UCSD-AML1 (cell line): ENCODE data around the gene DUSP12.

Source experiments
- DNase-seq: peaks from one replicate; lab custom pipeline; 2025; ENCODE audit not compliant: unreplicated experiment; lab: John Stamatoyannopoulos, UW

DUSP12 gene

DNA sequence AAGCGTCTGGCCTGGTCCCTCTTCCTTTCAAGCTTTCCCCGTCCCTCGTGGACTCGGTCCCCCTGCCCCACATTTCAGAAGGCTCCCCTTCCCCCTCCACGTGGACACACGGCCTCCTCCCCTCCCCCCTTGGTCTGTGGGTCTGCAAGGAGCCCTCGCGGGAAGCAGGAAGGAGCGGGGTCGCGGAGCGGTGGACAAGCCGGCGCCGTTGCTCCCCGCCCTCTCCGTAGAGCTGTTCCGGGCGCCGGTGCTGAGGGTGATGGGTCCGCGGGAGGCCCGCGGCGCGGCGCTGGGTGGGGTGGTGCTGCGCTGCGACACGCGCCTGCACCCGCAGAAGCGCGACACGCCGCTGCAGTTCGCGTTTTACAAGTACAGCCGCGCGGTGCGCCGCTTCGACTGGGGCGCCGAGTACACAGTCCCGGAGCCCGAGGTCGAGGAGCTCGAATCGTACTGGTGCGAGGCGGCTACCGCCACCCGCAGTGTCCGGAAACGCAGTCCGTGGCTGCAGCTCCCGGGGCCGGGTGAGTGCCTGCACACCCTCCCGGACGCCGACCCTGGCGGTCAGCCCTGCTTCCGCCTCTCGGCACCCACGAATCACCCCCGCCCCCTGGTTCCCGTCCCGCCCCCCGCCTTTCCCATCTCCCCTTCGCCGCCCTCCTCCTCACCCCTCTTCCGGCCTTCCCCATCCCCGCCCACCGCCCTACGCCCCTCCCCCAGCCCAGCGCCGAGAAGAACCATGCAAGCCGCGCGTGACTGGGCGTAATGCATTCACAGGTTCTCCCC lies 22.9 kb upstream of the DUSP12 start:
- DNase-seq, result peak; percentile 88

GRCh38 chr1:161727256-161727924 lies 22.2 kb upstream of the DUSP12 start:
- peak; percentile 60 for DNase-seq

DNA sequence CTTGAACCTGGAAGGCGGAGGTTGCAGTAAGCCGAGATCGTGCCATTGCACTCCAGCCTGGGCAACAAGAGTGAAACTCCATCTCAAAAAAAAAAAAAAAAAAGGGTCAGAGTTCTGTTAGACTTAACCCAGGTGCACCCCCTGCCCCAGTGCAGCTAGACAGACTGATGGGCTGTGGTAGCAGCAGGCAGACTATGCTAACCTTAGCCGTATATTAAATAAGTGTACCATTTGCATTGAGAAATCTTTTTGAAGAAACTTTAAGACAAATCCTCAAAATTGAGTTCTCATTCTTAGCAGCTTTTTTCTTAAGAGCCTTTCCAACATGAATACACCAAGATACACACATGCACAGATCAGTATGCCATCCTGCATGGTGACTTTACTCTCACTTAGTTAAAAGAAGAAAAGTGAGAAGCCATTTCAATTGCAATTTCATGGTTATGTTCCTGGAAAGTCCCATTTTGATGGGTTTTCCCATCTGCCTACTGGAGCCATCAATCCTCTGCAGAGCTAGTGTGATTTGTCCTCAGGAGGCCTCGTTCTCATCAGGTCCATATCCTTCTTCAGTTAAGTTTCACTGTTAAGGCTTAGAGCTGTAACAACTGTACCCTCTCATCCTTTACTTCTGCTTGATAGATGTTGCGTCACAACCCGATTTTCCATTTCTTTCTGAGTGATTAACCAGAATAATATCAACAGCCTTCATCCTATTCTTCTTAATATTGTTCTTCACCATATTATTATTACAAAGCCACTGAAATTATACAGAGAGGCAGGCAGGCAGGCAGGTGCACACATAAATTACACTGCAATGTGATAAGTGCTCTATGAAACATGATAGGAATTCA lies 21.0 kb upstream of the DUSP12 start:
- no peak for DNase-seq

- DNase-seq, result no peak
Measured at GRCh38 chr1:161730050-161730564, 19.5 kb upstream of the DUSP12 start.

DNA sequence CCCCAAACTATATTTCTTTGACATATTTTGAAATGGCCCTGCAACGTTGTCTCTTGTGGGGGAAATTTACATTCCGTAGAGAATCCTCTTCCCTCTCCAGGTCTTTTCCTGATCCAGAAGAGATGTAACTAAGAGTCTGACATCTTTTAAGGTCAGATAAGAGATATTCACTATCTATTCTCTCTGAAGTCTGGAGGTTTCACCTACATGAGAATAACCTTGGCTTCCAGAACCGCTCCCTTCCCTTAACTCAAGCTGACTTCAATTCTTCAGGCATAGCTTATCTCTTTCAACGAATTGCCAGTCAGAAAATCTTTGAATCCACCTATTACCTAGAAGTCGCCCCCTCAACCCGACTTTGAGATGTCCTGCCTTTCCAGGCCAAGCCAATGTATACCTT lies 18.3 kb upstream of the DUSP12 start:
- DNase-seq, result no peak

DNA sequence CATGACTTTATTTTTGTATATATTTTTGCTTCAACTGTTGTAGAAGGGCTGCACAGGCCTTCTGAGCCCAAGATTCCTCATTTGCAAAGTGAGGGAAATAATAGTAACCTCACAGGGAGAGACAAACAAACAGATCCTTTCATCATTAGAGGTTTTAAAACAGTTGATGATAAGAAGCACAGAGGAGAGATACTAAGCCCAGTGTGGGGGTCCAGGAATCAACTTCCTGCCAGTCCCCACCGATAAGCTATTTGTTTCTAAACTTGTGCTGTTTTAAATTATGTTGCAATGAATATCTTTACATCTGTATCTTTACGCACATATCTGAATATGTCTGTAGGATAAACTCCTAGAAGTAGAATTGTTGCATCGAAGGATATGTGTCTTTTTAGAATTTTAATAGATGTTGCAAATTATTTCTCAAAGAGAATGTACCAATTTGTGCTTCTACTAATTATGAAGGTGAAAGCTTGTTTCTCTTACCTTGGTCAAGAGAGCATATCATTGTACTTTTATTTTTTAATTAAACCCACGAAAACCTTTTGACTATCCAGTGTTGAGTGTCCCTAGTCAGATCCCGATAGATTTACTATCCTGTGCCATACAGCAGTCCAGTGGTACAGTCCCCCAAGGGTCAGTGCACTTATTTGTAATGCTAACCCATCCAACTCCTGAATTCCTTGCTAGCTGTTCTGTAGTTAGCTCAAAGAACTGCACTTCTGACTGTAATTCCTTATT lies 17.4 kb upstream of the DUSP12 start:
- no peak for DNase-seq

- no peak for DNase-seq
Measured at GRCh38 chr1:161733526-161733925, 16.1 kb upstream of the DUSP12 start.

DNA sequence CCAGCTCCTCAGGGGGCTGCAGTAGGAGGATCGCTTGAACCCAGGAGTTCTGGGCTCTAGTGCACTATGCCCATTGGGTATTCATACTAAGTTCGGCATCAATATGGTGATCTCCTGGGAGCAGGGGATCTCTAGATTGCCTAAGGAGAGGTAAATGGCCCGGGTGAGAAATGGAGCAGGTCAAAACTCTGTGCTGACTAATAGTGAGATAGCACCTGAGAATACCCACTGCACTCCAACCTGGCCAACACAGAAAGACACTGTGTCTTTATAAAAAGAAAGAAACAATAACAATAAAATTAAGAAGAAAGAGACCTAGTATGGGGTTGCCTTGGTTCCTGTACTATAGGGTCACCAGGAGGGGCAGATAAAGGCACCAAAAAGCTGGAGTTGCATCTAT lies 13.7 kb upstream of the DUSP12 start:
- no peak for DNase-seq

- DNase-seq, result no peak
Measured at GRCh38 chr1:161736335-161736969, 13.1 kb upstream of the DUSP12 start.

DNA sequence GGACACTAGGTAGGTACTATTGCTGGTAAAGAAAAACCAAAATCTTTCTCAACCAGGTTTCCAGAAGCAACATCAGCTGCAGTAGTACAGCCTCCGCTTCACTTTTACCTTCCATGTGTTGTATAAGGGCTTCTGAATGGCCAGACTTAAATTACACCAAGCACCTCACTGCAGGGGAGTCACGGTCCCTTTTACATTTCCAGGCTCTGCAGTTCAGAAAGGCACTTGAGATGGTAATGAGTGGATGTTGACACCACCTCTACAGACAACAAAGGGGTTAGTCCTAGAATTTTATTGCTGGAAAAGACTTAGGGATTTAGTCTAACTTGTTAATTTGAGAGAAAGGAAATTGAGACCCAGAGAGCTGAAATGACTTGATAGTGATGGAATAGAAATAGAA lies 12.0 kb upstream of the DUSP12 start:
- no peak for DNase-seq

- DNase-seq, result peak; percentile 83
Measured at GRCh38 chr1:161738627-161739287, 10.8 kb upstream of the DUSP12 start.

- peak; percentile 46 for DNase-seq
Measured at GRCh38 chr1:161739865-161740566, 9.6 kb upstream of the DUSP12 start.

GRCh38 chr1:161740921-161741320 lies 8.7 kb upstream of the DUSP12 start:
- DNase-seq, result no peak

DNA sequence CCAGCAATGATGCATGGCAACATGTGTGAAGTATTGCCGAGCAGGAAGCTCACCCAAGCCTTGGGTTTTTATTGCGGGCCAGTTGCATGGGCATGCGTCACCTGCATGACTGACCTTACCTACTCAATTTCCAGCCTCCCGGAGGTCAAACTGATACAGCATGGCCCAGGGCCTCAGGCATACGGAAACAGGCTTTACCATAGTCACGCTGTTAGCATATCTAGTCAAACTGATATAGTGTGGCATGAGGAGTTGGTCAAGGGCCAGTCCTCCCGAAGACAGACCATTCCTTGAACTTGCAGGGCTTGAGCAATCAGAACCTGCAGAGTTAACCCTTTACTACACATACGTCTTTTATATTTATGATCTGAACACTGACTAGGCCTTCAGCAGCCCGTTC lies 6.4 kb upstream of the DUSP12 start:
- DNase-seq, result no peak

GRCh38 chr1:161747801-161748200 lies 1.8 kb upstream of the DUSP12 start:
- no peak for DNase-seq

- DNase-seq, result no peak
Measured at GRCh38 chr1:161763522-161764098, 14.0 kb downstream of the DUSP12 start.

- peak; percentile 87 for DNase-seq
Measured at GRCh38 chr1:161766102-161766981, 16.8 kb downstream of the DUSP12 start, which contains the start of gene ATF6. Gene ATF6, plus strand, starts transcription at chr1:161766320. Its CDS starts 41 bp downstream, at chr1:161766361.

GRCh38 chr1:161768461-161768860 lies 18.9 kb downstream of the DUSP12 start:
- no peak for DNase-seq
